GM08714 (cell line): Measurements from ENCODE around the gene ZNF827.

ENCODE experiments used
- H3K4me3 ChIP-seq: fragments of 200-500 bp; sonication (Bioruptor generic); 2 replicates; pipeline ENCODE4 v1.5.1; 2014; ENCODE audit warnings: mild to moderate bottlenecking, low read length, inconsistent platforms
- ZNF274 ChIP-seq: IDR thresholded peaks from 2 replicates; pipeline ENCODE4 v1.6.1; 2012; ENCODE audit warnings: mild to moderate bottlenecking, low read depth, low read length

The ZNF827 gene

DNA sequence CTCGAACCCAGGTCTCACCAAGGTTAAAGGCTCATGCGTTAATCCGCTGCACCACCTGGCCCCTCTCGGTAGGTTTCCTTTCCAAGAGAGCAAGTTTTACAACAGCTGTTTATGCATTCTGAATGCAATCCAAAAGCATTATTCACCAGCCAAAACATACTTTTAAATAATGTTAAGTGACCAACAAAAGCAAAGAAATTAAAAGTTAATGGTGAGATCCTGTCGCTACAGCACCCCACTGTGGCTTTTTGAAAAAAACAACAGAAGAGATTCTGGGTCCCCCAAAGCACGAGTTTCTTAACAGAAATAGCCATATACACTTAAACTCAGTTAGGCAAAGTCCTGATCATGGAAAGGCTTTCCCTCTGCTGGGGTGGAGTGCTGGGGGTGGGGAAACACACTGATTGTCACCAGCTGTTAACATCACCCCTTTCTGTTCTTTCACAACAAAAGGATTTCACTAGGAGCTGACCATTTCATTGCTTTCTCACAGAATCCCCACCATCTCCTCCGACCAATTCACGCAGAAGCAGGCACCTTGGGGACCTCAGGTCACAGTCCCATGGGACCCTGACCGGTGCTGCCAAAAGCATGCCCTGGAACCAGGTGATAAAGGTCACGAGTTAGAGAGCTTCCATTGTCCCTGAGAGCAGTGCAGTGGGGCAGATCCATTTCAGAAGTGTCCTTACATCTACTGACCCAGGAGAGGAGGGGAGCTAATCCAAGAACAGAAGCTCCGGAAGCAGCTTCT, 51.2 kb downstream of the ZNF827 start:
- no peak for TF ChIP-seq ZNF274
- H3K4me3 ChIP-seq, result no peak overlapping the region

DNA sequence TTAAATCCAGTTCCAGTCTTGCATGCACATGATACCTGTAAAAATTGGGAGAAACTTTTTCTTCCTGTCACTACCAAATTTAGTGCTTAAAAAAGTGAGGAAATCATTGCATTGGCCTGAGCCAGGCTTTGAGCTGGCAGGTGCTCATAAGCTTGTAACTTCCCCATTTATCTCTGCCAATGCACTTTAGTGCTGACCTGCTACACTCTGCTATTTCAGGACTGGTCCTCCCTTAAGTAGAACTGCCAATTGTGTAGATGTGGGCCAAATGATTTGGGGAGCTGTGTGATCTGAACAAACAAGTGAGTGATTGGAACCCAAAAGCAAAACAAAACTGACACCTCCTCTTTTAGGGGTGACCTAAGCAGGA, 51.8 kb downstream of the ZNF827 start:
- no peak overlapping the region for H3K4me3 ChIP-seq
- TF ChIP-seq ZNF274, result no peak

DNA sequence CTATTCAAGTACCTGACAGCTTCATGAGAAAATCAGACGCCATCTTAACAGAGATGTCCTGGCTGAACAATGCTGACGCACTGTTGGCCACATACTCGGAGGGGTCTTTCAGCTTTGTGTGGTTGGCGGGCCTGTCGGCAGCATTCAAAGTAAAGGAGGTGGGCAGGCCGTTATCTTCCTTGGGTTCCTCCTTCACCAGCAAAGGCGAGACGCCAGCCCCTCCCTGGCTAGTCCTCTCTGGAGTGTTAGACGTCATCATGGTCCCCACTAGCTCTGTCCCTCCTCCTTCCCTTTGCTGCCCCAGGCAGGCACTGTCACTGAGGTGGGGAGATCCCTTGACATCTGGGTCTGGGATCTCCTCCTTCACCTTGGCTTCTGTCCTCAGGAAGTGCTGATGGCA, 53.0 kb downstream of the ZNF827 start:
- no peak overlapping the region for H3K4me3 ChIP-seq
- no peak for TF ChIP-seq ZNF274

DNA sequence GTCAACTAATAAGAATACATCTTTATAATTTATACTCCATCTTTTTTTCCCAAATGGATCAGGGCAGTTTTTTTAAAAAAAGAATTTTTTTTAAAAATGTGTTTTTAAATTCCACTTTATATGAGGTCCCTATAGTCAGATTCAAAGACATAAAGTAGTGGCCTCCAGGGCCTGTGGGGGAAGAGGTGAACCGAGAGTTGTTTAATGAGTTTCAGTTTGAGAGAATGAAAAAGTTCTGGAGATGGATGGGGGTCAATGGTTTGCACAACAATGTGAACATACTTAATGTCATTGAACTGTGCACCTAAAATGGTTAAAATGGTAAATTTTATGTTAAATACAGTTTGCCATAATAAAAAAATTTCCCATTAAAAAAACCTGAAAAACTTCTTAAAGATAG, 53.8 kb downstream of the ZNF827 start:
- TF ChIP-seq ZNF274, result no peak
- no peak overlapping the region for H3K4me3 ChIP-seq

DNA sequence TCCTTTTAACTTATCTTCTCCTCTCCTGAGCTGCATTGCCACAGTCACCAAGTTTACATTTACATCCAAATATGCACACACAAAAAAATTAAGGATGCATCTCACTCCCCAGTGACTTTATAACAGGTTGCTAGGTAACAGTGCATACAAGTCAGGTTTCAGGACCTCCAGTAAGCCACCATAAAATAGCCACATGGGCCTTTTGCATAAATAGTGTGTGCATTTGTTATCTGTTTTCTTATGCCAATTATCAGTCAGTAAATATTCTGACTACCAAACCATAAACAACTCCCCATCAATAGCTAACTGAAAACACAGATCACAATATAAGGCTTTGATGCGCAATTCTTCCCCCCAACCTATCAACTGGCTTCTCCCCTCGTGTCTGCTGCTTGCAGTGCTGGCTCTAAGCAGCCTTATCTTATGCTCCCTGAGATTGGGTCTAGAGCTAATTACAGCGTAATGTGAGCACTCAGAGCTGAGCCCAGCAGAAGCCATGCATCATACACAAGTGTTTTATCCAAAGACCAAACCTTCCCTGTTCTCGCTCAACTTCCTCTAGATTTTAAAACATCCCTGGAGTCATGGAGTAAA, 55.4 kb downstream of the ZNF827 start:
- no peak overlapping the region for H3K4me3 ChIP-seq
- no peak for TF ChIP-seq ZNF274

DNA sequence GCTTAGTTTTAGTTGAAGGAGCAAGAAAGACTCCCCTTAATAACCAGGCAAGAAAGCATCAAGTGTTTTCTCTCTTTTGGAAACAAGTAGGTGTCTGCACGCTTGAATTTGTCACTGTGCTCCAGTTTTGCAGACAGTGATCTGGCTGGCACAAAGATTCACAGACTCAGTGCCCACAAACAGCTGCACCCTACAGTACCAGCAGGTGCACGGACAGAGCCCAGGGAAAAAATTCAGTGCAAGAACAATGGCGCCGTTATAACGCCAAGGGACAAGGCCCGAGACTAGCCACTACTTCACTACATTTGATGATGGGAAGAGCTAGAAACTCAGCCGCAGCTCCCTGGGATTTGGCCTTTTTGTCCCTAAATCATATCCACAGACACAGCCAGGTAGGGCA, 56.0 kb downstream of the ZNF827 start:
- no peak overlapping the region for H3K4me3 ChIP-seq
- no peak for TF ChIP-seq ZNF274

DNA sequence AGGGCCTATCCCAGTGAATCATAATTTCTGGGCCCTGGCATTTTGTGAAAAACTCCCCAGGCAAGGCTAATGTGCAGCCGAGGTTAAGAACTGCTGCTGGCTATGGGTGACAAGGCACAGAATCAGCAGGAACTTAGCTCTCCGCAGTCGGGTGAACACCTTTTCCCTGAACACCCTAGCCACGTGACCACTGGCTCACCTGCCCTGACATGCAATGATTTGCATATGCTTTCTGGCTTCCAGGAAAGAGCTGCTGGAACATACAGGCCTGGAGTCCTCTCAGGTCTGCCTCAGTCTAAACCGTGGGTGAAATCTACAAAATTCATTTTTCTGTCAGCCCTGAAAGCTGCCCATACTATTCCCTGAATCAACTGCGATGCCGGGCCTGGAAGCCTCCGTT, 56.6 kb downstream of the ZNF827 start:
- TF ChIP-seq ZNF274, result no peak
- no peak overlapping the region; the same call in 1 of the 2 replicates for H3K4me3 ChIP-seq

DNA sequence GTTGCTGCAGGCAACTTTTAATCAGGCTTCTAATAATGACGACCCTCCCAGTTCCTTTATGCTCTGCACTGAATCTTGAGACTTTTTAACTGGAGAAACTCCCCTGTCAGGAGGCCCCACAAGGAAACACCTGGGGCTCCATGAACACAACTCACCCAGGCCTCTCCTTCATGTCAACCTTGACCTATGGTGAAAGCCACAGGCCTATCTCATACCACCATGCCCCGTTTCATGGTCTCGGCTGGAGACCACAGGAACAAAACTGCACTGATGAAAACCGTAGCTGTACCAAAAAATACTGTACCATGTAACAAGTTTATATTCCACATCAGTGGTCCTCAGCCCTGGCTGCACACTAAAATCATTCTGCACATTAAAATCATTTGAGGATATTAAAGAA, 57.0 kb downstream of the ZNF827 start:
- peak overlapping the region; percentile 30; the same call in 1 of the 2 replicates for H3K4me3 ChIP-seq
- TF ChIP-seq ZNF274, result no peak

DNA sequence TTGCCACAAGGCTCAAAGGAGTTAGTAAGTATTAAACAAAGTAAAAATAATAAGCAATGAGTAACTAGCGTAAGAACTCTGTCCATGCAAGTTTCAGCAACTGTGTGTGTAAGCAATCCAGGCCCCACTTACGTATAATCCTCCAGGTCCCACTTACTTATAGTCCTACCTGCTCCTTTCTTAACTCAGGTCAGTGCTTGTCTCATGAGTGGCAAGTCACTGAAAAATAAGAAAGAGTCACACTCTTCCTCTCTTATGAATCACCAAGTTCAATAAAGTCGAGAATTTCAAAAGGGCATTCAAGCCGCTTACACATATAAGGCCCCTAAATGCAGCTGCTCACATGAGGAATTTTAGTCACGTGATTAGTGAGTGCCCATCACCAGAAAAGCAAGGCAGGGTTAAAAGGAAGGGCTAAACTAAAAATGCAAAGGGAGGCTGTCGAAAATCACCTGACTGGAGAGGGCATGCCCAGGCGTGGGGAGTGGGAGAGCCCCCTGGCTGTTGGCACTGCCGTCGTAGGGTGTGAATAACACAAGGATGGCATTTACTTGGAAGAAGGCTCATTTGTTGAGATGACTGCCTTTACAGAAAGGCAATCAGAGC, 58.2 kb downstream of the ZNF827 start:
- no peak overlapping the region for H3K4me3 ChIP-seq
- TF ChIP-seq ZNF274, result no peak

DNA sequence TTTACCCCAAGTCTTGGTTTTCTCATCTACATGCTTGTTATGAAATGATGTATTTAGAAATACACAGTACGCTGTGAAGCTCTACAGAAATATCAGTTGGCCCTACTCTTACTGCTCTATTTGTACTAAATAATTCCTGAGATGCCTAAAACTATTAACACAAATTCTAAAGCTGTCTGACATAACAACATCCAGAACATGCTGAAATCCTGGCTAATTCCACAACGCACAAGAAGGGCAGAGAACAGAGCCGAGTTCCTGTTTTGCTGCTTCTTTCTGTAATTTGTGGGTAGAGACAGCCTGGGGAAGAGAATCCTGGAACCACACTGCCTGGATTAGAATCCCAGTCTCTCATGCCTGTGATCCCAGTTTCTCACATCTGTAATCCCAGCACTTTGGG, 59.0 kb downstream of the ZNF827 start:
- no peak for TF ChIP-seq ZNF274
- H3K4me3 ChIP-seq, result no peak overlapping the region

DNA sequence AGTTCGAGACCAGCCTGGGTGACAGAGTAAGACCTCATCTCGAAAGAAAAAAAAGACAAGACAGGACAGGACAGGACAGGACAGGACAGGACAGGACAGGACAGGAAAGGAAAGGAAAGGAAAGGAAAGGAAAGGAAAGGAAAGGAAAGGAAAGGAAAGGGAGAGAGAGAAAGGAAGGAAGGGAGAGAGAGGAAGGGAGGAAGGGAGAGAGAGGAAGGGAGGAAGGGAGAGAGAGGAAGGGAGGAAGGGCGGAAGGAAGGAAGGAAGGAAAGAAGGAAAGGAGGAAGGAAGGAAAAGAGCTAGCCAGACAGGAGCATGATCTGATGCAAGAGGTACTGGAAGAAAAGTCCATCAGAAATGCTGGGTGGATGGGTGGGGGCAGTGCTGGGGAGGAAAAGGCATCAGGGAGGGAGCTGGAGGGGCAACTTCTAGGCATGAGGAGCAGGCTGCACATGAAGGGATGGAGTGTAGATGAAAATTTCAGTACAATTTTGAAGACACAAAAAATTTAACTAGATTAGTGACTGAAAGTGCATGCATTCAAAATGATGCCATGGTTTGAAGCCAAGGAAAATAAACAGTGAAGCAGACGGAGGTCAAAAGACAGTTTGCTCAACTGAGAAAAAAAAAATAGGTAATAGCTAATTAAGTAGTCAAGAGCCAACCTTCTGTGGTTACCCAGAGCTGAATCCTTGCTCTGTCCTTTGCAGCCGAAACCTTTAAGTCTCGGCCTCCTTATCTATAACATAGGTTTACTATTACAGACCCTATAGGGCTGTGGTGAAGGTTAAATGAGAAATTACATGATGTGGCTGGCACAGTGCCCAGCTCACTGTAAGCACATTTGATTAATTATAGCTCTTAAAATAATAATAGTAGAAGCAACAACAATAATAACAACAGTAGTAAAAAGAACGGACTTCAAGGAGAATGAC, 59.9 kb downstream of the ZNF827 start:
- TF ChIP-seq ZNF274, result no peak
- H3K4me3 ChIP-seq, result no peak overlapping the region

DNA sequence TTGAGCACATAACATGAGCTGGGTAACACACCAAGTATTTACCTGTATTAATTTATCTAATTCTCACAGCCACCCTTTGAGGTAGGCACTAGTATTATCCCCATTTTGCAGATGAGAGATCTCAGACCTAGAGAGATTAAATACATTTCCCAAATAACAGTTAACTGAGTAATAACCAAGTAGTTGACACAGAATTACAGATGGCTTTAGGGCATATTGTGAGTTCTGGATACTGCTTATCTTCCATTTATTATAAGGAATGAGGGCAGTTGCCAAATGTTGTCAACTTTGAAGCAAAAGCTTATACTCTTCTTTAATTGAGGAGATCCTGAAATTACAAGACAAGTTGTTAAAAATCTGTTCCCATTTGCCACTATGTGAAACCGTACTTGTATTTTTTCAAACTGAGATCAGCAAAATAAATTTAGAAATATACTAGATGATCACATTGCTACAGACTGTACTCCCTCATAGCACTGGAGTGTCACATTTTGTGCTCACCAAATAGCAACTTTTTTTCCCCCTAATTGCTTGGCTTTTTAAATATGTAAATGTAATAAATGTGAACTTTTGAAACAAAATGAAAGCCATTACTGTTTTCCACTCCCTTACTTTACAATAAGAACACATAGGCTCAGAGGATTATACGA, 62.0 kb downstream of the ZNF827 start:
- TF ChIP-seq ZNF274, result no peak
- no peak overlapping the region for H3K4me3 ChIP-seq

DNA sequence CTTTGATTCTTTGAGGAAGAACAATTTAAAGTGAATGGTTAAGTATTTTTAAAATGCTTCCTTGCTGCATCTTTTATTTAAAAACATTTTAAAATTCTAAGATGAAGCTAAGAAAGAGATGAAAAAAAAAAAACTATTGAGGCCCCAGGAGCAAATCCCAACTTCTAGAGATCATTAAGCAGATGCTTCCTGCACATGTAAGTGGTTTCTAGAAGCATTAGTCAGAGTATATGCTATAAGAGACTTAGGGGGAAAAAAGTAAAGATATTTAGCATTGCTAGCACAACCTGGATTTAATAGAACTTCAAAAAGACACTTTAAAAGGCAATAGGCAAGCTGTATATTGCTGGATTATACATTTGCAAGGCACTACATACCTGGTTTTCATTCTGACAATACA, 64.7 kb downstream of the ZNF827 start:
- no peak overlapping the region for H3K4me3 ChIP-seq
- no peak for TF ChIP-seq ZNF274

DNA sequence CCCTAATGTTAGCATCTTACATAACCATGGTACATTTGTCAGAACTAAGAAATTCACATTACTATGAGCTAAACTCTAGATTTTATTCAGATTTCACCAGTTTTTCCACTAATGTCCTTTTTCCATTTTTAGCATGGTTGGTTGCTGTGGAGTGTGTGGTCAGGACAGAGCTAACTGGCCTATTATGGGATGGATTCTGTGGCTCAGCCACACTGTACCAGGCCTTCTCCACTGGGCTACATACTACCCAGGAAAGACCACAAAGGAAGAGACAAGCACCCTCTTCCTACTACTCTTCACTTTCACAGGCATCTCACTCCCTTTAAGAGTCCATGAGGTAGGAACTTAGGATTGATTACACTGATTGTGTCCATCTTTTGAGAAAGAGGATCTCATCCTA, 67.4 kb downstream of the ZNF827 start:
- H3K4me3 ChIP-seq, result no peak overlapping the region
- no peak for TF ChIP-seq ZNF274
